HL-60/S4 treated with retinoic acid at 250 ng/mL for 4 days and 3 days (cell line): ENCODE data around the gene PXDN.
"Not testable (repeated sequence)": the region's sequence is repeated elsewhere in the genome, so short reads cannot be mapped to it uniquely, and the experiment has no call there.

Experiments used
- in situ Hi-C: fragments of 300-500 bp; cut with MboI; formaldehyde crosslinking; loops from 2 replicates; pipeline ENCODE4 v1.7.0; 2022; ENCODE audit warnings: low sequenced_read_pairs

The PXDN gene

DNA sequence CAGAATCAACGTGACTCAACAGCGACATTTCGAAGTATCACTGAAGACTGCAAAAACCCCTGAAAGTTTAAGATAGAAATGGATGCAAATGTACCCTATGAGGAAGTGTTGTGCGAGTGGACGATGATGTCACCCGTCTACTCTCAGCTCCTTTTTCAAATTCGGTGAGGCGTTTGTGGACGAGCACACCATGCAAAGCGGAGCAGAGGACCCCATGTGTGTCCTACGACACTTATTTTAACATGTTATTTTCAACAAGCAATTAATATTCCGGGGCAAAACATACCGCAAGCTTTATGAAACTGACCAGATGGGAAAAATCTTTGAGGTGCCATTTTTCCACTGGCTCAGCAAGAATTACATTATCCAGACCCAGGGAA lies 2.0 kb downstream of the PXDN start:
- in situ Hi-C loops = no loop called here

DNA sequence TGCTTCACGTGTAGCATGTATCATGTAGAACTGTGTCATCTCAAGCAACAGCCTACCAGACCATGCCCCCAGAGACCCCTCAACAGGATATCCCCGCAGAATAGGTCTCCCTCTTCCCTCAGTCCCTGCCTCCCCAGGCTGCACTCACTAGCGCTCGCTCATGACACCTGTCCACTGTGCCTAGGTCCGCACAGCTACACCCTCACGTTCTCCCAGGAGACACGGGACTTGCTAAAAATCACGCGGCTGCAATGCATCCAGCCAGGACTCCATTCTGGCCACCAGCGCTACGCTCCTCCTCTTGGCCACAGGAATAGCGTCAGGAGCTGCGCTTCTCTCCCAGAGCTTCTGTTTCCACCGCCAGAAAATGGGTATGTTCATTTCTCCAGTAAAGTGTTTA lies 2.5 kb downstream of the PXDN start:
- in situ Hi-C loops = no loop called here

DNA sequence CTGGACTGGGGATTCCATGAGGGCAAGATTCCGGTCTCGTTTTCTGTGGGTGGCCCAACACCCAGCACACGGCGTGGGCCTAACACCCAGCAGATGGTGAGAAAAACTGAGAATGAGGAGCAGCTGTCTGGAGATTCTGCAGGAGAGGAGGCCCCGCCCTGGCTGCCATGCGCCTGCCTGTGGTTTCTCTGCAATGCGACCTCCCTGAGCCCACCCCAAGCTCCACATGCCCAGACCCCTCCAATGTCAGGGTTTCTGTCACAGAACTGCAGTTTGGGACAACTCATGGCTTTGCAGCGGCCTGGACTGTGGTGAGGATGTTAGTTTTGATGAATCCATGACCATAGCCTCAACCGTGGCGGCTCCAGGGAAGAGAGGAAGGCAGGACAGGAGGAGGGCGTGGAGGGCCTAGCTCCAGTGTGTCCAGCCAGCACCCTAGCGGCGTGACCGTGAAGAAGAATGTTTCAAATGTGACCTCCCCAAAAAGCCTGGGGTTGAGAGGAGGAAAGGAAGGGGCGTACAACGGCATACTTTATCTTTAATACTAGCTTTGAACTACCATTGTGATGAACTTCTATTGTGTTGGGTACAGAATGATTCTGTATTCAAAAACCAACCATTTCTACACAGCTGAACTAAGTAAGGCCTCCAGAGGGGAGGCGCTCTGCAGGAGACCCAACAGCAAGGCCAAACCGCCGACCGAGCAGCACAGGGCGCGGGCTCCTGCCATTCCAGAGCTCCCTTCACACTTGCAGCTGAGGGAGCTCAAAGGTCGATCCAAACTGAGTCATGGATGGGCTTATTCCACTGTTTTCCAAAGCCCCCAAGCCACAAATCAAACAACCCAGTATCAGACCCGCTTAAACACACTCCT lies 3.4 kb downstream of the PXDN start:
- in situ Hi-C loops = no loop called here

DNA sequence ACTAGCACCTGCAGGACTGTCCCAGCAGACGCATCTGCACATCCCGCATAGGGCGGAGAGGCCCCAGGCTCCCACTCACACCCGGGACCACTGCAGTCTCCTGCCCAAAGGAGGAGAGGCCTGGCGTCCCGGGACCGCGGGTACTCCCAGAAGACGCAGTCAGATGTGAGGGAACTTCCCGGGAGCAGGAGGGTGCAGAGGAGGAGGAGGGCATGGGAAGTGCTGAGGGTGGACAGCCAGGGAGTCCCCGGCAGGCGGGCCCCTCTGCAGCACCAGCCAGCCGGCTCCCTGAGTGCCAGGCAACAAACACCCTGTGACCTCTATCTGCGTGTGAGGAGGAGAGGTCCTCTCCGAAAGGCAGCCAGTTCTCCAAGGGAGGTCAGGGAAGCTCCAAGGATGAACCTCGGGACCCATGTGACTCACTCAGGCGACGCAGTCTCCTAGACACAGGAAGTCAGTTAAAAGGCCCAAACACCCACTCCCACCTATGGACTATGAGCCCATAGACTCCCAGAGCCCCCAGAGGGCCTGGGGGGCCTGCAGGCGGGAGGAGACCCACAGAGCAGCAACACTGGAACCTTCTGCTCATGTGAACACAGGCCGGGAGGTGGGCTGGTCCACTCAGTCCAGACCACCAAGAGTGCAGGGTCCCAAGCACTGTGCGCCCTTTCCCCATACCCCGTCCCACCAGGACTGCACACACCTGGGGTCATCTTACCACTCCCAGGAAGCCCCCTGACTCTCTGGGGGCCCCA lies 4.2 kb downstream of the PXDN start:
- in situ Hi-C loops = no loop called here

DNA sequence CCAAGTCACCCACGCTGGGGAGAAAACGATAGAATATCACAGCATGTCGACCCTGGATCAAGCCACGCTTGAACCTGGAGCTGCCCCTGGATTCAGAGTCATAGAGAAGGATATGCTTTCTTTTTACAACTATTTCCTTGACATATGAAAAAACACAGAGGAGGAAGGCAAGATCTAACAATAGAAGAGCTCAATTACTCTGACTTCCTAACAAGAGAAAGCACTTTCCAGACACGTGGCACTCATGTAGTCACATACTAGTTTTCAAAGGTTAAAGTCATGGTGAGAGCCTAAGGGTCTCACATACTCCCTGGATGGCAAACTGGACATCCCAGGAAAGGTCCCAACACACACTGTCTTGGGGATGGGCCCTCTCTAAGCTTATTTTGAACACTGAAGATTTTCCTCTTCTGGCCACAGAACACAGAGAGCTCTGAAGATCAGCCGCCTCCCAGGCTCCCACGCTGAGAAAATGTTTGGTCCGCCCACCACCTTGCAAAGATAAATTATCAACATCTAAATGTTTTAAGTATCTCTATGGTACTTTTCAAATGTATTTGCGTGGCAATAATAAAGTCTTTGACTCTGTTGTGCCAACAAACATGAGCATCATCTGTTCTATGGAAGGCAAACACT lies 4.9 kb downstream of the PXDN start:
- in situ Hi-C loops = no loop called here

DNA sequence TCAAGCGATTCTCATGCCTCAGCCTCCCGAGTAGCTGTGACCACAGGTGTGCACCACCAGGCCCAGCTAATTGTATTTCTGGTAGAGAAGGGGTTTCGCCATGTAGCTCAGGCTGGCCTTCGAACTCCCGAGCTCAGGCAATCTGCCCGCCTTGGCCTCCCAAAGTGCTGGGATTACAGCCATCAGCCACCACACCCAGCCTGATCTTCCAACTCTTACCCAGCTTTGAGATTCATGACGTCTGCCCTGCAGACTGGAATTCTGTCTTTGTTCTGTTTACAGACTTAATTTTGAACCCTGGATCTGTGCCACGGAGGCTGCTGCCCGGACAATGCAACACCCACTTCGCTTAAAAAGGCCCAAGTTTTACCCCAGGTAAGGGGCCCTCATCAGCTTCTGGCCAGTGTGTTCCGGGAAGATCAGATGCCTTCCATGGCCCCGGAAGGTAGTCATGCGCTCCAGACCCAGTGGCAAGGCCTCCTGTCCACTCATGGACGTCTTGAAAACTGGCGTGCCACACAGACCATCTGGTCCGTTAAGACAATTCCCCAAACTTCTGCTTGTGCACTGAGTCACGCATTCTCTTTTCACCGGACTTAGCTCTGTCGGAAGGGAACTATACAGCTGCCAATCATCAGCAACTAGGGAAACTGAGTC lies 5.5 kb downstream of the PXDN start:
- in situ Hi-C loops = no loop called here

DNA sequence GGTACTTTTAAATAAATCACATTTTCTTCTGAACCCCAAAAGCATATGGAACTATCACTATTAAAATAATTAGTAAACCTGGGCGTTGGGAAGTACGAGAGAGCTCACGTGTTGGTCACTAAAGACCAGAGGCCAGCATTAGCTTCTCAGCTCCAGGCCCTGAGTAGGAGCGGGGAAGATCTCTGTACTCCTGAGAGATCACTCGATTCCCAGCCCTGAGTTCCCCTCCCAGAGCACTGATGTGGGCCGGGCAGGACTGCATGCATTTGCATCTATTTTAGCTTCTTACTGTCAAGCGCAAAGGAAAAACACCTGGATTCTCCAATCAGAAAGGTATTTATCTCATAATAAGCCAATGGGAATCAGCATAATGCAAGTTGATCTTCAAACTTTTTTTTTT lies 6.2 kb downstream of the PXDN start:
- in situ Hi-C loops = no loop called here

DNA sequence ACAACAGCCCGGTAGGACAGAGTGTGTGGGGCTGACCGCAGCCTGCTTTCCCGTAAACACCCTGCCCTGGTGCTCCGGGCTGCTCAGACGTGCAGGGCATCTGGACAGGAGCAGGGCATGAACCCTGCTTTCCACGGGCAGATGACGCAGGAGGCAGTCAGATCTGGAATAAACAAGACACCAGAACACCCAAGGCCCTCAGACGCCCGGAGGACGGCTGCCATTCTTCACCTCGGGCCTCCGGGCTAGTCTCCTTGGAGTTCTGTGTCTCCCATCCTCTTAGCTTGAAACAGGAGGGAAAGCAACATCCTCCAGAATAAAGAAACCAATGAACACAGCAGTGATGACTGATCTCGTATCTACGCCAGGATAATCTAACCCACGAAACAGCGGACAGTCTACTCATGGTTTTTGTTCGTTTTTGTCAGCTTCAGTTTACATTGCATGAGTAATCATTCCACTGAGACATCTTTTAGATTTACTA lies 7.3 kb downstream of the PXDN start:
- in situ Hi-C loops = no loop called here

DNA sequence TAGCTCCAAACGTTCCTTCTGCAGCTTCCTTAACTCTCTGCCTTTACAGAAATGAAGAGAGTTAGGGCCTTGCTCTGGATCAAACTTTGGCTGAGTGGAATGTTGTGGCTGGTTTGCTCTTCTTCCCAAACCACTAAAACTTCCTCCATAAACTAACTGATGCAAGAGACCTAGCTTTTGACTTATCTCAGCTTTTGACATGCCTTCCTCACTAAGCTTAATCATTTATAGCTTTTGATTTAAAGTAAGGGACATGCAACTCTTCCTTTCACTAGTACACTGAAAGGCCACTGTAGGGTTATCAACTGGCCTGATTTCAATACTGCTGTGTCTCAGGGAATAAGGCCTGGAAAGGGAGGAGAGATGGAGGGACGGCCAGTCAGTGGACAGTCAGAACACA lies 8.3 kb downstream of the PXDN start:
- in situ Hi-C loops = no loop called here

DNA sequence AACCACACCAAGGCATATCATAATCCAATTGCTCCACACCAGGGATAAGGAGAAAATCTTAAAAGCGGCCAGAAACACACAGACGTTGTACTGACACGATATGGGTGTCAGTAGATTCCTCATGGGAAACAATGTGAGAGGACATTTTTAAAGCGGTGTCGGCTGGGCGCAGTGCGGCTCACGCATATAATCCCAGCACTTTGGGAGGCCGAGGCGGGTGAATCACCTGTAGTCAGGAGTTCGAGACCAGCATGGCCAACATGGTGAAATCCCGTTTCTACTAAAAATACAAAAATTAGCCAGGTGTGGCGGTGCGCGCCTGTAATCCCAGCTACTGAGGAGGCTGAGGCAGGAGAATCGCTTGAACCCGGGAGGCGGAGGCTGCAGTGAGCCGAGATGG lies 11.0 kb downstream of the PXDN start:
- in situ Hi-C loops = not testable (repeated sequence)

DNA sequence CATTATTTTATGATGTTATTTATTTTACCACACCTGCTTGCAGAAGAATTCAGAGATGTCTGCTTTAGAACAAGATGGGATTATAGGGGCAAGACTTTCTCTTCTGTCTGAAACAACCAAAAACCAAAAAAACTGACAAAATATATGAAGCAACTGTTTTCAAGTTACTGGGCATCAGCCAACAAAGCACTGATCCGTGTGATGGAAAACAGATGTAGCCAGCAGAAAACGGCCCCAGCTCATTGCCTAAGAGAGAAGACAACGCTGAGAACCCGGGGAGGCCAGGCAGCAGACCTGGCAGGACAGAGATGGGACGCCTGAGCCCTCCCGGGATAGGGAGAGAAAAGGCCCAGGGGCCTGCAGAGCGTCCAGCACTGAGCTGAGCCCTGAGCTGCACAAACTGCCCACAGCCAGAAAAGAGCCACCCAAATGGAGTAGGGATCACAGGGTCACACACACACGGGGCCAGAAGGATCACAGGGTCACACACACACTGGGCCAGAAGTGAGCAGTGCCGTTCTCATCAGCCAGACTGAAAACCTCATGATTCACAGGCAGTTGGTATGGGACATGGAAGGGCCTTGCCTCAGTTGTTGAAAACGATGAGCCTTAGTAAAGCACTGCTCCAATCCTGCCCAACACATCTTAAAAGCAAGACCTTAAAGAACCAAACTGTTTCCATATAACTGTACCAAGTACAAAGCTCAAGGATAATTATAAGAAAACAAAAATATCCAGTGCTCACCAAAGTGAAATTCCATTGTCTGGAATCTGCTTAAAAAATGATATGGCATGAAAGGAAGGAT lies 12.1 kb downstream of the PXDN start:
- in situ Hi-C loops = no loop called here

DNA sequence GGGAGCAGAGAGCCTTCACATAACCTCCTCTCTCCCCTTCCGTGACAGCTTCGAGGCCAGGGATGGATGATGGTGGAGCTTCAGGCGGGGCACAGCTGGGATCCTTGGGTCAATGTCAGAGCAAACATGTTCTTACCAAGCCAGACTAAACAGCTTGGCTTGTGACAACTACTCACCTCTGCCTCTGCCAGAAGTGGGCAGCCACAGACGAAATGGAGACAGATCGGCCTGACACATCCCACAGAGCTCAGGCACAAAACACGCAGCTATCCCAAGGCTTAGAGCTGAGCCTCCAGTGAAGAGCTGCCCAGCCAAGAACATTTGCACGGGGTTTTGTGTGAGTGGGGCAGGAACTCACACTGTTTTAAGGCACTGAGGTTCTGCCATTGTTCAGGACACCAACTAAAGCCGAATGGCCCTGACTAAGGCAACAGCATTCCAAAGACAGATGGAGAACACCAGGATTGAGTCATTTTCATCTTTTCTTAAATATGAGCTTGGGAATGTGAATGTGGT lies 12.8 kb downstream of the PXDN start:
- in situ Hi-C loops = no loop called here

DNA sequence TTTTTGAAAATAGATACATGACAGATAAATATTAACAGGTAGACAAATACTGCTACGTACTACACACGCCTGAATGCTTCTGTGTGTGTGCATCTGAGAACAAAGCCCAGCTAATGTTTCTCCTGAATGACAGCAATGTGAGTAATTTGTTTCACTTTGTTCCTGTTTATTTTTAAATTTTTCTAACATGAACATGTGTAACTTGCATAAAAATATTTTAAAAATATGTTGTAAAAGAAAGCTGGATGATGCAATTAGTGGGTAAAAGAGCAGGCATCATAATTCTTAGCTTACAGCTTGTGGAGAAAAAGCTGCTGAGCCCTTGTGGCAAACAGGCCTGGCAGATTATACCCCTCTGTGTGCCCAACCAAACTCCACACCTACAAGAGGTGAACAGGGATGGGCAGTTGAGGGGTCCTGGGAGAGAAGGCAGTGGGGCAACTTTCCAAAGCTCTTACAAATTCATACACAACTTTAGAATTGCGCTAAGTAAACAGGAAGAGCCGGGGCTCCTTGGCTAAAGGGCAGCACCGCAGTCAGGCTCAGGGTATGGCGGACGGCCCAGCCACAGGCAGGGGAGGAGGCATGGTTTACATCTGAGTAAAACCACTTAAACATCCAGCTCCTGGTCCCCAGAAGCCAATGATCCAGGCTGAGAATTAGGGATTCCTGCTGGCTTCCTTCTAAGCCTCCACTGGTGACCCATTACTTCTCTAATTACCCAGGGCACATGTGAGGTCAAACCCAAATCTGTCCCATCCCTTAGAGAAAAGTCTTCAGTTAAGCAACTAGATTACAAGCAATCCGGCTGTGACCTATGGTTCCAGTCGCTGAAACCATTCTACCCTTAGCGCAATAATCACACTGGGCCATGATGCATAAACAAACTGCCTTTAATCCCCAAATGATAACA lies 14.0 kb downstream of the PXDN start:
- in situ Hi-C loops = no loop called here

DNA sequence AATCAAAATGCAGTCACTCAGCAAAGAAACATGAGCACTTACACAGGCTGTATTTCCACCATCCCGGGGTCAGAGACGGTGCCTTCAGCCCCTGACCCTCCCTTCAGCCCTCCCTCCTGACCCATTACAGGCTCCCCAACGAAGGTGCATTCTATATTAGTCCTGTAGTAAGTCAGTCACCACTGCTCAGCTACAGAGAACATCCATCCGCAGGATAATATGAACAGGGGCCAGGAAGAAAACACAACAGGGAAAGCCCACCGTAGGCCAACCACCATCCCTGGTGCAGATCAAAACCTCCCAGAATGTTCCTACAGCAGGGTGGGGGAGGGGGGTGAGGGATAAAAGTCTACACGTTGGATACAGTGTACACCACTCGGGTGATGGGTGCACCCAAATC lies 15.1 kb downstream of the PXDN start:
- in situ Hi-C loops = no loop called here

DNA sequence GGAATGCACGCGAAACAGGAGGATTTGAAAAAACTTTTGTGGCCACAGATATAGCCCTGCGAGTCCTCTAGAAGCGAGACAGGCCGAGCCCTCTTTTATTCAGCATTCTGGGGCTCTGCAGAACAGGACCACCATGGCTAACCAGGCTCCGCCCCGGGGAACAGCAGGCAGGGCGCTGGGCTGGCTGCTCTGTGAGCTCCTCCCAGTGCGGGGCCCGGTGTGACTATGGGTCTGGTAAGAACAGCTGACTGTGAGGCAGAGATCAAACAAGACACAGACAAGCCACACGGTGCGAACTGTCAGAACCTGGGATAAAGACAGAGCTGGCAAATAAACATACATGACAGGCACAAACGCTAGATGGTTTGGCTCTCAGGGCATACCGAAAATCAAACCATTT lies 15.5 kb downstream of the PXDN start:
- in situ Hi-C loops = no loop called here

DNA sequence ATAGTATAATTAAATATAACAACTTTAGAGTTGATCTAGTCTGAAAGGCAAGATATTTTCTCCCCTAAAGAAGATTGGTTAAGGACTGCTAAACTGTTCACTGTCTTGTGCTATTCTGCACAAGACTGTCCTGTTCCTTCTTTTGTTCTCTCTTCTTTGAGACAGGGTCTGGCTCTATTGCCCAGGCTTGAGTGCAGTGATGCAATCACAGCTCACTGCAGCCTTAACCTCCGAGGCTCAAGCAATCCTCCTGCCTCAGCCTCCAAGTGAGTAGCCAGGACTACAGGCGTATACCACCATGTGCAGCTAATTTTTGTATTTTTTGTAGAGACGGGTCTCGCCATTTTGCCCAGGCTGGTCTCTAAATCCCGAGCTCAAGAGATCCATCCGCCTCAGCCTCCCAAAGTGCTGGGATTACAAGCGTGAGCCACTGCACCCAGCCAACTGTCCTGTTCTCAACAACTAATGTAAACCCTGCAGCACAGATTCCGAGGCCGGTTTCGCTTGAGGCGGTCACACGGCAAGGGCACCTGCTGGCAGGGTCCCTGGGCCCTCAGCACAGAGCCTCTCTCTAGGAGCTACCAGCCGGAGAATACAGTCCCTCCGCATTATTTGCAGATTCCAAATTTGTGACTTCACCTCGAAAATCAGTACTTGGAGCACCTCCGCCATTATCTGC lies 16.4 kb downstream of the PXDN start:
- in situ Hi-C loops = no loop called here

DNA sequence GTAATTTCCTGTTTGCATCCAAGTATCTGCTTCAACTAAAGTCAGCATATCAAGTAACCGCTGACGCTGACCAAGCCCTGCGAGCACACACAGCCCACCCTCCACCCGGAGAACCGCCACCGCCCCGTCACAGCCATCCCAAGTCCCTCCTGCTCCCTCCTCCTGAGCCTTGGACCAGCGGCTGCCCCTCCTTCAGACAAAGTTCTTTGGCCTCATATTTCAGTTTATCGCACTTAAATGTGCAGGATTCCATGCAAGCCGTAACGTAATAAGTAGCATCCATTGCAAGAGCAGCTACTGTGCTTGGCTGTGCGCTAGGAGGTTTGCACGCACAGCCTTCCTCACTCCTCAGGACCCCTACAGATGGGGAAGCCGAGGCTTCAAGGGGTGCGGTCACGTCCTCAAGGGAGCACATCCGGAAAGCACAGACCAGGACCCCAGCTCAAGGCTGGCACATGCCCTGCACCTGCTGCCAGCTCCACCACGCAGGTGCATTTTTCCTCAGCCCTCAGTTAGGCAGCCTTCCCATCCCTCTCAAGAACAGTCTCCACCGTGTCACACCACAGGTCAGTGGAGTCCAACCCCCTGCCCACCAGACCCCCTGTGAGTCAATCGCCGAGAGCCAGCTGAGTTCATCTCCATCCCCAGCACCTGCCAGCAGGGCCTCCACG lies 17.1 kb downstream of the PXDN start:
- in situ Hi-C loops = no loop called here

DNA sequence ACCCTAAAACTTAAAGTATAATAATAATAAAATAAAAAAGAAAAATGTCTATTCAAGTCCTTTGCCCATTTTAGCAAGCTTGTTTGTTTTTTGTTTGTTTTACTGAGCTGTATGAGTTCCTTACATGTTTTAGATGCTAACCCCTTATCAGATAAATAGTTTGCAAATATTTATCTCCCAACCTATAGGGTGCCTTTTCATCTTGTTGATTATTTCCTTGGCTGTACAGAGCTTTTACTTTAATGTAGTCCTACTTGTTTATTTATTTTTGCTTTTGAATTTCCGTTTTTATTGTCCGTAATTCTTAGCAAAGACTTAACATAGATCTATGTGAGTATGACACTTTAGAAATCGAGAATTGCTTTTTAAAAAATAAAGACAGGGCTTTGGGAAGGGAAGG lies 17.8 kb downstream of the PXDN start:
- in situ Hi-C loops = no loop called here
